ENCODE measurements around the gene BCL6. TPM values are rescaled to one million over a fixed set of nuclear protein-coding genes. Genes with fewer than 3 reads are reported as not detected.

BCL6 gene
- total RNA-seq, 1 donor from 2014 or later = 2.5 TPM

GRCh38 chr3:187750006-187750512, 4.8 kb upstream of the BCL6 start:
- Mint-ChIP-seq H3K9me3 (ENCODE audit: unreplicated experiment) (peaks cover 5% of the 10 kb centered on the region), H3K36me3 (ENCODE audit: unreplicated experiment) (no peaks in the 10 kb centered on the region), H3K4me1 (ENCODE audit: low read depth, unreplicated experiment) (peaks cover 25% of the 10 kb centered on the region), H3K27me3 (ENCODE audit: unreplicated experiment) (peaks cover 7% of the 10 kb centered on the region), H3K27ac (ENCODE audit: unreplicated experiment) (no peak overlapping the region), H3K4me3 (ENCODE audit: unreplicated experiment) (peak overlapping the region; percentile 3)
- no peak for DNase-seq
- no peak for TF ChIP-seq CTCF (IDR thresholded peaks at IDR 0.05; ENCODE audit: partially characterized antibody, unreplicated experiment)

GRCh38 chr3:187748050-187748481, 2.8 kb upstream of the BCL6 start:
- peak; percentile 94 for TF ChIP-seq CTCF (IDR thresholded peaks at IDR 0.05; ENCODE audit: partially characterized antibody, unreplicated experiment)
- Mint-ChIP-seq H3K4me1 (ENCODE audit: low read depth, unreplicated experiment) (peaks cover 27% of the 10 kb centered on the region), H3K27me3 (ENCODE audit: unreplicated experiment) (peaks cover 19% of the 10 kb centered on the region), H3K9me3 (ENCODE audit: unreplicated experiment) (peaks cover 11% of the 10 kb centered on the region), H3K4me3 (ENCODE audit: unreplicated experiment) (no peak overlapping the region), H3K27ac (ENCODE audit: unreplicated experiment) (peak overlapping the region; percentile 68), H3K36me3 (ENCODE audit: unreplicated experiment) (no peaks in the 10 kb centered on the region)
- DNase-seq = peak; percentile 95

GRCh38 chr3:187747506-187747905, 2.2 kb upstream of the BCL6 start:
- H3K36me3 Mint-ChIP-seq (ENCODE audit: unreplicated experiment) = no peaks in the 10 kb centered on the region
- no peak overlapping the region for H3K4me3 Mint-ChIP-seq (ENCODE audit: unreplicated experiment)
- peaks cover 27% of the 10 kb centered on the region for H3K4me1 Mint-ChIP-seq (ENCODE audit: low read depth, unreplicated experiment)
- no peak for DNase-seq
- H3K27ac Mint-ChIP-seq (ENCODE audit: unreplicated experiment) = no peak overlapping the region
- no peak for TF ChIP-seq CTCF (IDR thresholded peaks at IDR 0.05; ENCODE audit: partially characterized antibody, unreplicated experiment)
- H3K9me3 Mint-ChIP-seq (ENCODE audit: unreplicated experiment) = peaks cover 11% of the 10 kb centered on the region
- H3K27me3 Mint-ChIP-seq (ENCODE audit: unreplicated experiment) = peaks cover 19% of the 10 kb centered on the region

GRCh38 chr3:187746442-187747281, 1.4 kb upstream of the BCL6 start:
- TF ChIP-seq CTCF (IDR thresholded peaks at IDR 0.05; ENCODE audit: partially characterized antibody, unreplicated experiment) = no peak
- no peak for DNase-seq
- Mint-ChIP-seq H3K4me3 (ENCODE audit: unreplicated experiment) (peak overlapping the region; percentile 99), H3K36me3 (ENCODE audit: unreplicated experiment) (no peaks in the 10 kb centered on the region), H3K9me3 (ENCODE audit: unreplicated experiment) (peaks cover 11% of the 10 kb centered on the region), H3K4me1 (ENCODE audit: low read depth, unreplicated experiment) (peaks cover 28% of the 10 kb centered on the region), H3K27ac (ENCODE audit: unreplicated experiment) (peak overlapping the region; percentile 100), H3K27me3 (ENCODE audit: unreplicated experiment) (peaks cover 19% of the 10 kb centered on the region)

GRCh38 chr3:187746059-187746441, 782 bp upstream of the BCL6 start:
- TF ChIP-seq CTCF (IDR thresholded peaks at IDR 0.05; ENCODE audit: partially characterized antibody, unreplicated experiment) = no peak
- Mint-ChIP-seq H3K4me1 (ENCODE audit: low read depth, unreplicated experiment) (peaks cover 28% of the 10 kb centered on the region), H3K27ac (ENCODE audit: unreplicated experiment) (peak overlapping the region; percentile 100), H3K4me3 (ENCODE audit: unreplicated experiment) (peak overlapping the region; percentile 99), H3K27me3 (ENCODE audit: unreplicated experiment) (peaks cover 19% of the 10 kb centered on the region), H3K36me3 (ENCODE audit: unreplicated experiment) (no peaks in the 10 kb centered on the region), H3K9me3 (ENCODE audit: unreplicated experiment) (peaks cover 11% of the 10 kb centered on the region)
- no peak for DNase-seq
